PC-9 (cell line): ENCODE data around the gene LCE1C. TPM values are rescaled to one million over a fixed set of nuclear protein-coding genes. Genes with fewer than 3 reads are reported as not detected.

Source experiments
- BruUV-seq: library from RNA; stranded (reverse); fragments of 400-500 nt; replicated peaks from 2 replicates; lab custom pipeline; 2021; lab: Mats Ljungman, UMichigan
- CTCF ChIA-PET: fragments of 300-600 bp; sonication (Branson Sonifier 250); formaldehyde crosslinking; loops from one replicate; lab custom pipeline; 2022; ENCODE audit warnings: antibody characterized with exemption; lab: Charles Lee
- POLR2A ChIA-PET: fragments of 300-600 bp; sonication (Branson Sonifier 250); formaldehyde crosslinking; loops from one replicate; lab custom pipeline; 2022; ENCODE audit warnings: antibody characterized with exemption; ENCODE audit not compliant: unreplicated experiment; lab: Charles Lee
- DNase-seq, 2 experiments: peaks; one replicate each; pipeline versions ENCODE4 v3.0.0 to v3.0.0-alpha.2; 2015 to 2022; ENCODE audit warnings: mixed read lengths in 1 of 2
- H2AFZ ChIP-seq: fragments of 200-600 bp; sonication (generic); 2 replicates; pipeline ENCODE4 v1.8.1; 2017; ENCODE audit warnings: antibody characterized with exemption
- H3F3A ChIP-seq: fragments of 200-600 bp; sonication (generic); 2 replicates; pipeline ENCODE4 v1.8.1; 2017; ENCODE audit warnings: antibody characterized with exemption, mild to moderate bottlenecking, low read depth; ENCODE audit not compliant: insufficient read depth
- H3K27ac ChIP-seq: fragments of 200-600 bp; sonication (generic); 2 replicates; pipeline ENCODE4 v1.6.1; 2016; ENCODE audit warnings: mixed run types
- H3K27me3 ChIP-seq: fragments of 200-600 bp; sonication (generic); 2 replicates; pipeline ENCODE4 v1.6.1; 2016; ENCODE audit warnings: low read depth, mixed run types; ENCODE audit not compliant: insufficient read depth
- H3K36me3 ChIP-seq: fragments of 200-600 bp; sonication (generic); 2 replicates; pipeline ENCODE4 v1.6.1; 2016; ENCODE audit warnings: low read depth, mixed run types
- H3K4me1 ChIP-seq: fragments of 200-600 bp; sonication (generic); replicated peaks from 2 replicates; pipeline ENCODE4 v1.6.1; 2016; ENCODE audit warnings: mixed run types; ENCODE audit not compliant: insufficient read depth
- H3K4me2 ChIP-seq: fragments of 200-600 bp; sonication (generic); 2 replicates; pipeline ENCODE4 v1.6.1; 2017; ENCODE audit warnings: mixed run types
- H3K4me3 ChIP-seq: fragments of 200-600 bp; sonication (generic); 2 replicates; pipeline ENCODE4 v1.6.1; 2016; ENCODE audit warnings: mixed run types
- H3K79me2 ChIP-seq: fragments of 200-600 bp; sonication (generic); 2 replicates; pipeline ENCODE4 v1.6.1; 2017; ENCODE audit warnings: low read depth, mixed run types
- H3K9me2 ChIP-seq: fragments of 200-600 bp; sonication (generic); 2 replicates; pipeline ENCODE4 v1.8.1; 2017; ENCODE audit warnings: mild to moderate bottlenecking; ENCODE audit not compliant: insufficient read depth
- H3K9me3 ChIP-seq: fragments of 200-600 bp; sonication (generic); 2 replicates; pipeline ENCODE4 v1.8.1; 2016; ENCODE audit warnings: low read depth; ENCODE audit not compliant: insufficient read depth
- H4K20me1 ChIP-seq: fragments of 200-600 bp; sonication (generic); 2 replicates; pipeline ENCODE4 v1.8.1; 2017; ENCODE audit not compliant: insufficient read depth
- CTCF ChIP-seq: fragments of 200-600 bp; sonication (generic); conservative IDR thresholded peaks from 2 replicates; pipeline ENCODE4 v1.6.1; 2017; ENCODE audit warnings: mixed run types, antibody characterized with exemption, mild to moderate bottlenecking, moderate library complexity
- EZH2 ChIP-seq: fragments of 200-600 bp; sonication (generic); IDR thresholded peaks from 2 replicates; pipeline ENCODE4 v1.8.0; 2017; ENCODE audit warnings: antibody characterized with exemption, low read depth
- intact Hi-C: fragments of 100-400 bp; cut with micrococcal nuclease; formaldehyde crosslinking; loops from one replicate; pipeline ENCODE4 v1.10.0; 2022; ENCODE audit not compliant: unreplicated experiment
- total RNA-seq: library from RNA; stranded (reverse); gene quantifications from 2 replicates; pipeline ENCODE4 v1.2.3, GENCODE V29; 2021

Gene LCE1C
- total RNA-seq, 1 experiment from 2014 or later: not detected

- CTCF ChIA-PET: no interaction called here
These were observed 20.4 kb downstream of the LCE1C start, which contains the start of gene LCE1E for GRCh38 chr1:152786077-152786476. Gene LCE1E (plus strand): TSS chr1:152786257. CDS start chr1:152787300, 1,043 bp downstream.

GRCh38 chr1:152783095-152783494 lies 23.4 kb downstream of the LCE1C start:
- no TSS peak for BruUV-seq
- intact Hi-C loops: no loop called here
- no peak overlapping the region for H3K4me3 ChIP-seq
- H3K27ac ChIP-seq: no peak overlapping the region
- no peaks in the 10 kb centered on the region for H3K9me3 ChIP-seq
- no peaks in the 10 kb centered on the region for H3F3A ChIP-seq
- POLR2A ChIA-PET: no interaction called here
- no peaks in the 10 kb centered on the region for H3K36me3 ChIP-seq
- H3K4me1 ChIP-seq: no peaks in the 10 kb centered on the region
- no peak overlapping the region for H3K4me2 ChIP-seq
- TF ChIP-seq CTCF: no peak
- TF ChIP-seq EZH2: no peak
- no peak overlapping the region for H2AFZ ChIP-seq
- H3K79me2 ChIP-seq: no peaks in the 10 kb centered on the region
- H3K9me2 ChIP-seq: no peaks in the 10 kb centered on the region
- no peaks in the 10 kb centered on the region for H4K20me1 ChIP-seq
- CTCF ChIA-PET: no interaction called here
- no peak for DNase-seq
- H3K27me3 ChIP-seq: peaks cover 24% of the 10 kb centered on the region; the same call in 1 of the 2 replicates

More at GRCh38 chr1:152786077-152786476, 20.4 kb downstream of the LCE1C start, which contains the start of gene LCE1E:
- Histone ChIP-seq H2AFZ (no peak within 1 kb of the TSS), H4K20me1 (no peaks in the 10 kb centered on the region), H3K36me3 (no peaks in the 10 kb centered on the region), H3K4me1 (no peaks in the 10 kb centered on the region), H3K79me2 (no peaks in the 10 kb centered on the region), H3K4me3 (no peak within 1 kb of the TSS), H3F3A (no peaks in the 10 kb centered on the region), H3K27ac (no peak within 1 kb of the TSS), H3K9me2 (no peaks in the 10 kb centered on the region), H3K9me3 (no peaks in the 10 kb centered on the region), H3K4me2 (no peak within 1 kb of the TSS), H3K27me3 (peaks cover 16% of the 10 kb centered on the region; the same call in 1 of the 2 replicates)
- POLR2A ChIA-PET: no interaction called here
- BruUV-seq: no TSS peak
- DNase-seq: no peak
- intact Hi-C loops: no loop called here
- no peak for TF ChIP-seq EZH2
- TF ChIP-seq CTCF: no peak

GRCh38 chr1:152777510-152778137 lies 28.8 kb downstream of the LCE1C start:
- no peak overlapping the region for H2AFZ ChIP-seq
- H3K27me3 ChIP-seq: peaks cover 41% of the 10 kb centered on the region; the same call in 1 of the 2 replicates
- no peaks in the 10 kb centered on the region for H3K9me3 ChIP-seq
- BruUV-seq: no TSS peak
- H3K27ac ChIP-seq: no peak overlapping the region
- ChIA-PET POLR2A (interaction anchor here (0.6 kb wide), 1 partner anchor 260 kb away, joined by 3 read pairs; no protein-coding TSS in a partner anchor), CTCF (no interaction called here)
- no peaks in the 10 kb centered on the region for H3K9me2 ChIP-seq
- no peaks in the 10 kb centered on the region for H3K79me2 ChIP-seq
- H3K4me2 ChIP-seq: no peak overlapping the region
- TF ChIP-seq CTCF: peak; percentile 50; the same call in 1 of the 2 replicates
- no peak for TF ChIP-seq EZH2
- H3K4me3 ChIP-seq: no peak overlapping the region
- no peaks in the 10 kb centered on the region for H4K20me1 ChIP-seq
- peak in 1 of 2 experiments; percentile 4 for DNase-seq
- H3F3A ChIP-seq: no peaks in the 10 kb centered on the region
- no peaks in the 10 kb centered on the region for H3K4me1 ChIP-seq
- no peaks in the 10 kb centered on the region for H3K36me3 ChIP-seq
- intact Hi-C loops: no loop called here
